OCI-LY1 (cell line): ENCODE results near the gene PDLIM5.

Source experiments
- H2AFZ ChIP-seq: fragments of 200-600 bp; sonication (generic), shearing (Covaris generic); 2 replicates; pipeline ENCODE4 v1.6.0; 2014; ENCODE audit warnings: antibody characterized with exemption, mild to moderate bottlenecking, low read length
- H3F3A ChIP-seq: fragments of 200-600 bp; sonication (generic), shearing (Covaris generic); 2 replicates; pipeline ENCODE4 v1.6.0; 2014; ENCODE audit warnings: mild to moderate bottlenecking, antibody characterized with exemption, low read length, moderate library complexity; ENCODE audit not compliant: insufficient read depth
- H3K27ac ChIP-seq: fragments of 200-600 bp; sonication (generic); 2 replicates; pipeline ENCODE4 v1.5.1; 2014; ENCODE audit warnings: low read length, mixed run types, mild to moderate bottlenecking, low read depth; ENCODE audit not compliant: poor library complexity, severe bottlenecking
- H3K27me3 ChIP-seq: fragments of 200-600 bp; sonication (generic); 2 replicates; pipeline ENCODE4 v1.6.0; 2014; ENCODE audit warnings: antibody characterized with exemption, mild to moderate bottlenecking, low read length, moderate library complexity; ENCODE audit not compliant: insufficient read depth
- H3K36me3 ChIP-seq: fragments of 200-600 bp; sonication (generic); 2 replicates; pipeline ENCODE4 v1.6.1; 2014; ENCODE audit warnings: mild to moderate bottlenecking, antibody characterized with exemption, low read length, moderate library complexity, mixed read lengths; ENCODE audit not compliant: insufficient read depth
- H3K4me1 ChIP-seq: fragments of 200-600 bp; sonication (generic); 2 replicates; pipeline ENCODE4 v1.5.1; 2014; ENCODE audit warnings: mild to moderate bottlenecking, low read length, moderate library complexity; ENCODE audit not compliant: insufficient read depth, severe bottlenecking
- H3K4me2 ChIP-seq: fragments of 200-600 bp; sonication (generic), shearing (Covaris generic); 2 replicates; pipeline ENCODE4 v1.6.1; 2014; ENCODE audit warnings: low read length
- H3K4me3 ChIP-seq: fragments of 200-600 bp; sonication (generic); 2 replicates; pipeline ENCODE4 v1.5.1; 2014; ENCODE audit warnings: low read length, low read depth, mild to moderate bottlenecking, mixed read lengths; ENCODE audit not compliant: poor library complexity, severe bottlenecking
- H3K79me2 ChIP-seq: fragments of 200-600 bp; shearing (Covaris generic); 2 replicates; pipeline ENCODE4 v1.6.1; 2016; ENCODE audit warnings: mixed run types, low read length, mixed read lengths; ENCODE audit not compliant: insufficient read depth
- H3K9ac ChIP-seq: fragments of 200-600 bp; sonication (generic), shearing (Covaris generic); 2 replicates; pipeline ENCODE4 v1.6.1; 2014; ENCODE audit warnings: mild to moderate bottlenecking, low read length, mixed read lengths
- H3K9me2 ChIP-seq: fragments of 200-600 bp; sonication (generic), shearing (Covaris generic); 2 replicates; pipeline ENCODE4 v1.6.1; 2014; ENCODE audit warnings: low read depth, mild to moderate bottlenecking, low read length, mixed read lengths
- H3K9me3 ChIP-seq: fragments of 200-600 bp; shearing (Covaris generic); 2 replicates; pipeline ENCODE4 v1.6.1; 2014; ENCODE audit warnings: low read length, mixed read lengths
- H4K20me1 ChIP-seq: fragments of 200-600 bp; sonication (generic), shearing (Covaris generic); 2 replicates; pipeline ENCODE4 v1.6.0; 2016; ENCODE audit warnings: mild to moderate bottlenecking, low read length; ENCODE audit not compliant: insufficient read depth
- EZH2 ChIP-seq: fragments of 200-600 bp; sonication (generic), shearing (Covaris generic); IDR thresholded peaks from 2 replicates; pipeline ENCODE4 v1.8.0; 2017; ENCODE audit warnings: borderline replicate concordance, mixed run types, mild to moderate bottlenecking, antibody characterized with exemption, low read length, moderate library complexity, mixed read lengths
- TF ChIP-seq, protein P1 (sequence below): fragments of 200-600 bp; sonication (generic), shearing (Covaris generic); IDR thresholded peaks from 2 replicates; pipeline ENCODE4 v1.5.1; 2017; ENCODE audit warnings: mild to moderate bottlenecking, antibody characterized with exemption, low read length, moderate library complexity, mixed read lengths

The PDLIM5 gene

GRCh38 chr4:94668724-94669123, 217.0 kb downstream of the PDLIM5 start:
- H3K9me2 ChIP-seq, result no peaks in the 10 kb centered on the region
- H4K20me1 ChIP-seq, result no peaks in the 10 kb centered on the region
- H3K9me3 ChIP-seq, result no peaks in the 10 kb centered on the region
- H3K36me3 ChIP-seq, result no peaks in the 10 kb centered on the region
- peaks cover 3% of the 10 kb centered on the region; the same call in 1 of the 2 replicates for H3K27me3 ChIP-seq
- H3K4me1 ChIP-seq, result no peaks in the 10 kb centered on the region
- H3K27ac ChIP-seq, result no peak overlapping the region
- H3F3A ChIP-seq, result no peaks in the 10 kb centered on the region
- H3K4me2 ChIP-seq, result no peak overlapping the region
- no peak overlapping the region for H2AFZ ChIP-seq
- no peak overlapping the region for H3K9ac ChIP-seq
- no peaks in the 10 kb centered on the region for H3K79me2 ChIP-seq
- no peak overlapping the region for H3K4me3 ChIP-seq
- no peak for TF ChIP-seq EZH2
- TF ChIP-seq, protein P1, sequence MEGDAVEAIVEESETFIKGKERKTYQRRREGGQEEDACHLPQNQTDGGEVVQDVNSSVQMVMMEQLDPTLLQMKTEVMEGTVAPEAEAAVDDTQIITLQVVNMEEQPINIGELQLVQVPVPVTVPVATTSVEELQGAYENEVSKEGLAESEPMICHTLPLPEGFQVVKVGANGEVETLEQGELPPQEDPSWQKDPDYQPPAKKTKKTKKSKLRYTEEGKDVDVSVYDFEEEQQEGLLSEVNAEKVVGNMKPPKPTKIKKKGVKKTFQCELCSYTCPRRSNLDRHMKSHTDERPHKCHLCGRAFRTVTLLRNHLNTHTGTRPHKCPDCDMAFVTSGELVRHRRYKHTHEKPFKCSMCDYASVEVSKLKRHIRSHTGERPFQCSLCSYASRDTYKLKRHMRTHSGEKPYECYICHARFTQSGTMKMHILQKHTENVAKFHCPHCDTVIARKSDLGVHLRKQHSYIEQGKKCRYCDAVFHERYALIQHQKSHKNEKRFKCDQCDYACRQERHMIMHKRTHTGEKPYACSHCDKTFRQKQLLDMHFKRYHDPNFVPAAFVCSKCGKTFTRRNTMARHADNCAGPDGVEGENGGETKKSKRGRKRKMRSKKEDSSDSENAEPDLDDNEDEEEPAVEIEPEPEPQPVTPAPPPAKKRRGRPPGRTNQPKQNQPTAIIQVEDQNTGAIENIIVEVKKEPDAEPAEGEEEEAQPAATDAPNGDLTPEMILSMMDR, result no peak

GRCh38 chr4:94669672-94670664, 218.2 kb downstream of the PDLIM5 start:
- Histone ChIP-seq H3K79me2 (no peaks in the 10 kb centered on the region), H3K27ac (no peak overlapping the region), H3K4me2 (no peak overlapping the region), H3F3A (no peaks in the 10 kb centered on the region), H3K36me3 (no peaks in the 10 kb centered on the region), H4K20me1 (no peaks in the 10 kb centered on the region), H3K9me2 (no peaks in the 10 kb centered on the region), H2AFZ (no peak overlapping the region), H3K27me3 (peaks cover 3% of the 10 kb centered on the region; the same call in 1 of the 2 replicates), H3K9ac (no peak overlapping the region), H3K4me1 (no peaks in the 10 kb centered on the region), H3K4me3 (no peak overlapping the region), H3K9me3 (no peaks in the 10 kb centered on the region)
- no peak for TF ChIP-seq EZH2
- TF ChIP-seq, protein P1, result no peak

- TF ChIP-seq, protein P1, result no peak
- TF ChIP-seq EZH2, result no peak
- Histone ChIP-seq H2AFZ (no peak overlapping the region), H3K4me2 (no peak overlapping the region), H4K20me1 (no peaks in the 10 kb centered on the region), H3F3A (no peaks in the 10 kb centered on the region), H3K27me3 (peaks cover 3% of the 10 kb centered on the region; the same call in 1 of the 2 replicates), H3K36me3 (no peaks in the 10 kb centered on the region), H3K27ac (no peak overlapping the region), H3K9ac (no peak overlapping the region), H3K4me1 (no peaks in the 10 kb centered on the region), H3K79me2 (no peaks in the 10 kb centered on the region), H3K9me2 (no peaks in the 10 kb centered on the region), H3K4me3 (no peak overlapping the region), H3K9me3 (no peaks in the 10 kb centered on the region)
Measured at GRCh38 chr4:94671113-94671512, 219.4 kb downstream of the PDLIM5 start.
